ENCODE data around the gene OR2AK2.

GRCh38 chr1:247919952-247920351, 45.1 kb upstream of the OR2AK2 start, which contains the start of gene OR2T8:
- TF ChIP-seq EGR1 (IDR thresholded peaks at IDR 0.05), result no peak
- TF ChIP-seq CEBPB (IDR thresholded peaks at IDR 0.05), result no peak
- TF ChIP-seq MAX (IDR thresholded peaks at IDR 0.05), result no peak
- no peak for TF ChIP-seq TAF1 (IDR thresholded peaks at IDR 0.05; ENCODE audit: low read depth)
- no peak for TF ChIP-seq ZBTB7A (IDR thresholded peaks at IDR 0.05; ENCODE audit: low read depth)
- TF ChIP-seq REST (IDR thresholded peaks at IDR 0.05; ENCODE audit: low read depth), result no peak
- no peak for TF ChIP-seq EP300 (IDR thresholded peaks at IDR 0.05; ENCODE audit: borderline replicate concordance)
- TF ChIP-seq RAD21 (IDR thresholded peaks at IDR 0.05; ENCODE audit: low read depth), result no peak
- no peak for TF ChIP-seq CREB1 (IDR thresholded peaks at IDR 0.05; ENCODE audit: low read depth)

Measured in Ishikawa (cell line).